GM23248 (cell line): Measurements from ENCODE around the gene FERMT2. TPM values are rescaled to one million over a fixed set of nuclear protein-coding genes. Genes with fewer than 3 reads are reported as not detected.
A peak's percentile ranks its signal among the peaks of the same experiment; 100 is the strongest.

ENCODE experiments used
- DNase-seq: peaks from one replicate; pipeline ENCODE4 v3.0.0-alpha.2; 2015
- H2AFZ ChIP-seq: fragments of 200-600 bp; sonication (generic); 2 replicates; pipeline ENCODE4 v1.6.1; 2016; ENCODE audit warnings: antibody characterized with exemption
- H3F3A ChIP-seq: fragments of 200-600 bp; sonication (generic); 2 replicates; pipeline ENCODE4 v1.6.1; 2016; ENCODE audit warnings: mild to moderate bottlenecking, antibody characterized with exemption, mixed run types; ENCODE audit not compliant: insufficient read depth
- H3K27ac ChIP-seq: fragments of 200-600 bp; sonication (generic); 2 replicates; pipeline ENCODE4 v1.5.1; 2016; ENCODE audit warnings: mild to moderate bottlenecking
- H3K27me3 ChIP-seq: fragments of 200-600 bp; sonication (generic); replicated peaks from 2 replicates; pipeline ENCODE4 v1.6.1; 2016; ENCODE audit warnings: mild to moderate bottlenecking; ENCODE audit not compliant: insufficient read depth
- H3K36me3 ChIP-seq: fragments of 200-600 bp; sonication (generic); 2 replicates; pipeline ENCODE4 v1.6.1; 2016; ENCODE audit warnings: low read depth, mild to moderate bottlenecking
- H3K4me1 ChIP-seq: fragments of 200-600 bp; sonication (generic); 2 replicates; pipeline ENCODE4 v1.6.1; 2016; ENCODE audit warnings: mild to moderate bottlenecking; ENCODE audit not compliant: insufficient read depth
- H3K4me2 ChIP-seq: fragments of 200-600 bp; sonication (generic); one replicate; pipeline ENCODE4 v1.6.1; 2016; ENCODE audit warnings: mild to moderate bottlenecking; ENCODE audit not compliant: unreplicated experiment
- H3K4me3 ChIP-seq: fragments of 200-600 bp; sonication (generic); 2 replicates; pipeline ENCODE4 v1.5.1; 2016; ENCODE audit warnings: mild to moderate bottlenecking
- H3K79me2 ChIP-seq: fragments of 200-600 bp; sonication (generic); 2 replicates; pipeline ENCODE4 v1.6.1; 2016; ENCODE audit warnings: mild to moderate bottlenecking; ENCODE audit not compliant: insufficient read depth
- H3K9ac ChIP-seq: fragments of 200-600 bp; sonication (generic); 2 replicates; pipeline ENCODE4 v1.6.1; 2016; ENCODE audit warnings: mild to moderate bottlenecking
- H3K9me2 ChIP-seq: fragments of 200-600 bp; sonication (generic); 2 replicates; pipeline ENCODE4 v1.6.1; 2016; ENCODE audit warnings: mixed run types, mild to moderate bottlenecking, moderate library complexity; ENCODE audit not compliant: insufficient read depth
- H3K9me3 ChIP-seq: fragments of 200-600 bp; sonication (generic); one replicate; pipeline ENCODE4 v1.6.1; 2017; ENCODE audit warnings: low read depth
- H4K20me1 ChIP-seq: fragments of 200-600 bp; sonication (generic); 2 replicates; pipeline ENCODE4 v1.6.0; 2016; ENCODE audit not compliant: insufficient read depth
- EZH2 ChIP-seq: fragments of 200-600 bp; sonication (generic); IDR thresholded peaks from 2 replicates; pipeline ENCODE4 v1.6.1; 2018; ENCODE audit warnings: antibody characterized with exemption, mild to moderate bottlenecking; ENCODE audit not compliant: insufficient read depth, poor library complexity, severe bottlenecking
- EZH2phosphoT487 ChIP-seq: fragments of 200-600 bp; sonication (generic); IDR thresholded peaks from 2 replicates; pipeline ENCODE4 v1.6.1; 2018; ENCODE audit warnings: antibody characterized with exemption, moderate library complexity, mild to moderate bottlenecking, low read depth; ENCODE audit not compliant: insufficient read depth
- WGBS, 2 experiments: methylation state at CpG; one replicate each; pipeline ENCODE4 v1.1.6; 2015 to 2017; ENCODE audit warnings: low lambda C conversion rate in 2 of 2, low coverage in 1 of 2; ENCODE audit errors: missing lambda C conversion rate in 2 of 2; 5-methylcytosine and 5-hydroxymethylcytosine counted together
- in situ Hi-C: fragments of 300-500 bp; cut with MboI; formaldehyde crosslinking; loops from 2 replicates; pipeline ENCODE4 v1.15.0; 2020
- polyA plus RNA-seq: library from polyadenylated mRNA; unstranded; fragments of >200 nt; fragmentation: Nextera tagmentation; extraction: Ambion mirVana; gene quantifications from 2 replicates; pipeline ENCODE4 v1.2.1, GENCODE V29; 2016
- total RNA-seq: library from RNA; depleted of rRNA; stranded (reverse); fragments of >200 nt; shearing (Covaris generic); gene quantifications from 2 replicates; pipeline ENCODE4 v1.2.3, GENCODE V29; 2014

FERMT2 gene
- total and polyA plus RNA-seq, 2 experiments from 2014 or later = 124 to 217 TPM

- Histone ChIP-seq H3F3A (peaks cover 18% of the 10 kb centered on the region), H3K9me2 (no peaks in the 10 kb centered on the region), H3K4me1 (peaks cover 34% of the 10 kb centered on the region), H3K9me3 (no peaks in the 10 kb centered on the region), H4K20me1 (no peaks in the 10 kb centered on the region), H3K9ac (no peak overlapping the region), H3K27ac (peak overlapping the region; percentile 81), H3K27me3 (no peaks in the 10 kb centered on the region), H3K79me2 (no peaks in the 10 kb centered on the region), H3K4me2 (no peak overlapping the region), H2AFZ (peak overlapping the region; percentile 55; the same call in 1 of the 2 replicates), H3K36me3 (no peaks in the 10 kb centered on the region), H3K4me3 (no peak overlapping the region)
- no peak for DNase-seq
- whole genome bisulfite sequencing, 2 experiments = 71 to 81% methylated on average over 5 of the region's 5 CpGs
- TF ChIP-seq EZH2phosphoT487 (no peak), EZH2 (no peak)
- in situ Hi-C loops = no loop called here
Measured at GRCh38 chr14:52833891-52834290, 117.0 kb downstream of the FERMT2 start.

- Histone ChIP-seq H3F3A (peaks cover 8% of the 10 kb centered on the region), H4K20me1 (no peaks in the 10 kb centered on the region), H3K79me2 (no peaks in the 10 kb centered on the region), H3K4me3 (no peak overlapping the region), H3K36me3 (no peaks in the 10 kb centered on the region), H3K4me1 (peaks cover 19% of the 10 kb centered on the region), H3K9ac (no peak overlapping the region), H2AFZ (no peak overlapping the region), H3K9me2 (no peaks in the 10 kb centered on the region), H3K27ac (no peak overlapping the region), H3K9me3 (no peaks in the 10 kb centered on the region), H3K4me2 (no peak overlapping the region), H3K27me3 (no peaks in the 10 kb centered on the region)
- no peak for DNase-seq
- 96 to 97% methylated on average over 7 of the region's 7 CpGs for WGBS, 2 experiments
- in situ Hi-C loops = no loop called here
- TF ChIP-seq EZH2phosphoT487 = no peak
- TF ChIP-seq EZH2 = no peak
Measured at GRCh38 chr14:52829527-52830185, 121.2 kb downstream of the FERMT2 start.

GRCh38 chr14:52827426-52827825 lies 123.4 kb downstream of the FERMT2 start:
- in situ Hi-C loops = no loop called here
- Histone ChIP-seq H3F3A (no peaks in the 10 kb centered on the region), H3K4me3 (no peak overlapping the region), H3K9ac (no peak overlapping the region), H3K4me2 (no peak overlapping the region), H2AFZ (no peak overlapping the region; the same call in 1 of the 2 replicates), H3K9me2 (no peaks in the 10 kb centered on the region), H3K27me3 (no peaks in the 10 kb centered on the region), H3K27ac (no peak overlapping the region), H4K20me1 (no peaks in the 10 kb centered on the region), H3K79me2 (no peaks in the 10 kb centered on the region), H3K36me3 (no peaks in the 10 kb centered on the region), H3K9me3 (no peaks in the 10 kb centered on the region), H3K4me1 (peaks cover 20% of the 10 kb centered on the region)
- no peak for TF ChIP-seq EZH2
- TF ChIP-seq EZH2phosphoT487 = no peak
- DNase-seq = no peak

GRCh38 chr14:52825085-52825484 lies 125.8 kb downstream of the FERMT2 start:
- H3K4me2 ChIP-seq = no peak overlapping the region
- no peaks in the 10 kb centered on the region for H3K36me3 ChIP-seq
- DNase-seq = no peak
- H3K4me1 ChIP-seq = peaks cover 13% of the 10 kb centered on the region
- H3K79me2 ChIP-seq = no peaks in the 10 kb centered on the region
- 82 to 87% methylated on average over 4 of the region's 4 CpGs for WGBS, 2 experiments
- H4K20me1 ChIP-seq = no peaks in the 10 kb centered on the region
- H3K9me2 ChIP-seq = no peaks in the 10 kb centered on the region
- no peaks in the 10 kb centered on the region for H3F3A ChIP-seq
- no peaks in the 10 kb centered on the region for H3K9me3 ChIP-seq
- H3K27ac ChIP-seq = no peak overlapping the region
- in situ Hi-C loops = no loop called here
- TF ChIP-seq EZH2phosphoT487 (no peak), EZH2 (no peak)
- no peaks in the 10 kb centered on the region for H3K27me3 ChIP-seq
- H3K9ac ChIP-seq = no peak overlapping the region
- no peak overlapping the region for H3K4me3 ChIP-seq
- 0 out of 2 replicates have a peak overlapping the region, but pooled peaks have one; percentile 33 for H2AFZ ChIP-seq

GRCh38 chr14:52824462-52824861 lies 126.4 kb downstream of the FERMT2 start:
- H3K79me2 ChIP-seq = no peaks in the 10 kb centered on the region
- no peak overlapping the region for H3K27ac ChIP-seq
- in situ Hi-C loops = loop anchor here (25.0 kb wide), 1 partner anchor 488 kb away; no protein-coding TSS in a partner anchor
- H3K36me3 ChIP-seq = no peaks in the 10 kb centered on the region
- 0 out of 2 replicates have a peak overlapping the region, but pooled peaks have one; percentile 38 for H3K4me3 ChIP-seq
- H3K9ac ChIP-seq = no peak overlapping the region
- peak overlapping the region; percentile 60 for H3K4me2 ChIP-seq
- no peaks in the 10 kb centered on the region for H3K9me3 ChIP-seq
- DNase-seq = peak; percentile 39
- H3K27me3 ChIP-seq = no peaks in the 10 kb centered on the region
- 30 to 44% methylated on average over 4 of the region's 4 CpGs for WGBS, 2 experiments
- TF ChIP-seq EZH2 = no peak
- TF ChIP-seq EZH2phosphoT487 = no peak
- H3K4me1 ChIP-seq = peaks cover 13% of the 10 kb centered on the region
- H4K20me1 ChIP-seq = no peaks in the 10 kb centered on the region
- H3F3A ChIP-seq = no peaks in the 10 kb centered on the region
- H3K9me2 ChIP-seq = no peaks in the 10 kb centered on the region
- peak overlapping the region; percentile 33 for H2AFZ ChIP-seq
